ENCODE results near the gene COMMD1.

DNA sequence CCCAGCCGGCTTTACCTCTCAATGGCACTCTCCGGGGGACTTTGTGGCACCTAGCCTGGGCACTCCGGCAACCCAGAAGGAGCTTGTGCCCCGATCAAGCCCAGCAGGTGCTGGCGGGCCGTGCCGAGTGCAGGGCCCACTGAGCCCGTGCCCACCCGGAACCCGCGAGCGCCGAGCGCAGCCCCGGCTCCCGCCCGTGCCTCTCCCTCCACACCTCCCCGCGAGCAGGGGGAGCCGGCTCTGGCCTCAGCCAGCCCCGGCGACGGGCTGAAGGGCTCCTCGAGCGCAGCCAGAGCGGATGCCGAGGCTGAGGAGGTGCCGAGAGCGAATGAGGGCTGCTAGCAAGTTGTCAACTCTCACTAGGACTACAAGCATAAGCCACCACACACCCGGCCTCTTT, 136.9 kb downstream of the COMMD1 start:
- no peak for TF ChIP-seq PATZ1 (CRISPR knock-in tag; IDR thresholded peaks at IDR 0.05; ENCODE audit: borderline replicate concordance)
- TF ChIP-seq, protein P1, sequence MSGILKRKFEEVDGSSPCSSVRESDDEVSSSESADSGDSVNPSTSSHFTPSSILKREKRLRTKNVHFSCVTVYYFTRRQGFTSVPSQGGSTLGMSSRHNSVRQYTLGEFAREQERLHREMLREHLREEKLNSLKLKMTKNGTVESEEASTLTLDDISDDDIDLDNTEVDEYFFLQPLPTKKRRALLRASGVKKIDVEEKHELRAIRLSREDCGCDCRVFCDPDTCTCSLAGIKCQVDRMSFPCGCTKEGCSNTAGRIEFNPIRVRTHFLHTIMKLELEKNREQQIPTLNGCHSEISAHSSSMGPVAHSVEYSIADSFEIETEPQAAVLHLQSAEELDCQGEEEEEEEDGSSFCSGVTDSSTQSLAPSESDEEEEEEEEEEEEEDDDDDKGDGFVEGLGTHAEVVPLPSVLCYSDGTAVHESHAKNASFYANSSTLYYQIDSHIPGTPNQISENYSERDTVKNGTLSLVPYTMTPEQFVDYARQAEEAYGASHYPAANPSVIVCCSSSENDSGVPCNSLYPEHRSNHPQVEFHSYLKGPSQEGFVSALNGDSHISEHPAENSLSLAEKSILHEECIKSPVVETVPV (CRISPR knock-in tag; IDR thresholded peaks at IDR 0.05) = no peak
- TF ChIP-seq ZFP3 (CRISPR knock-in tag; IDR thresholded peaks at IDR 0.05) = no peak
- TF ChIP-seq ESRRG (CRISPR knock-in tag; IDR thresholded peaks at IDR 0.05) = no peak

Measured in SK-N-SH treated with all-trans-retinoic acid at 6 μM for 48 hours (cell line).